ENCODE data around the gene GRK5.
"Not testable (repeated sequence)": the region's sequence is repeated elsewhere in the genome, so short reads cannot be mapped to it uniquely, and the experiment has no call there.

Gene GRK5

GRCh38 chr10:119256030-119256429 lies 48.7 kb downstream of the GRK5 start:
- POLR2A ChIA-PET, result no interaction called here
- DNase-seq (ENCODE audit: extremely low spot score), result no peak
- CTCF ChIA-PET, result no interaction called here
- TF ChIP-seq SUZ12 (IDR thresholded peaks at IDR 0.05) (no peak), L3MBTL2 (conservative IDR thresholded peaks at IDR 0.05) (no peak), NFRKB (IDR thresholded peaks at IDR 0.05) (no peak), TARDBP (IDR thresholded peaks at IDR 0.05) (no peak), FOXK2 (IDR thresholded peaks at IDR 0.05) (no peak), ZNF384 (IDR thresholded peaks at IDR 0.05) (no peak), SP1 (IDR thresholded peaks at IDR 0.05) (no peak), HDGF (IDR thresholded peaks at IDR 0.05; ENCODE audit: borderline replicate concordance) (no peak)

- no peak for DNase-seq (ENCODE audit: extremely low spot score)
- ChIA-PET CTCF (no interaction called here), POLR2A (no interaction called here)
- TF ChIP-seq ZNF384 (IDR thresholded peaks at IDR 0.05), result no peak
- no peak for TF ChIP-seq TARDBP (IDR thresholded peaks at IDR 0.05)
- no peak for TF ChIP-seq FOXA1 (IDR thresholded peaks at IDR 0.05)
- no peak for TF ChIP-seq BHLHE40 (IDR thresholded peaks at IDR 0.05; ENCODE audit: borderline replicate concordance)
- TF ChIP-seq NFRKB (IDR thresholded peaks at IDR 0.05), result no peak
- TF ChIP-seq ARNT (IDR thresholded peaks at IDR 0.05), result no peak
- no peak for TF ChIP-seq PKNOX1 (IDR thresholded peaks at IDR 0.05)
- no peak for TF ChIP-seq FOXM1 (IDR thresholded peaks at IDR 0.05; ENCODE audit: borderline replicate concordance)
- no peak for TF ChIP-seq FOXK2 (IDR thresholded peaks at IDR 0.05)
- TF ChIP-seq SP1 (IDR thresholded peaks at IDR 0.05), result no peak
- no peak for TF ChIP-seq LEF1 (IDR thresholded peaks at IDR 0.05; ENCODE audit: borderline replicate concordance)
- no peak for TF ChIP-seq ELF4 (IDR thresholded peaks at IDR 0.05)
- no peak for TF ChIP-seq SUZ12 (IDR thresholded peaks at IDR 0.05)
Observed at GRCh38 chr10:119256897-119257296, 49.5 kb downstream of the GRK5 start.

GRCh38 chr10:119257899-119258419 lies 50.6 kb downstream of the GRK5 start:
- no peak for DNase-seq (ENCODE audit: extremely low spot score)
- POLR2A ChIA-PET, result no interaction called here
- no peak for TF ChIP-seq LEF1 (IDR thresholded peaks at IDR 0.05; ENCODE audit: borderline replicate concordance)
- TF ChIP-seq FOXA1 (IDR thresholded peaks at IDR 0.05), result no peak
- no peak for TF ChIP-seq SUZ12 (IDR thresholded peaks at IDR 0.05)
- TF ChIP-seq TARDBP (IDR thresholded peaks at IDR 0.05), result no peak
- CTCF ChIA-PET, result interaction anchor here (0.6 kb wide), 1 partner anchor 59 kb away, joined by 3 read pairs; no protein-coding TSS in a partner anchor

GRCh38 chr10:119259345-119259744 lies 52.0 kb downstream of the GRK5 start:
- ChIA-PET POLR2A (interaction anchor here (0.9 kb wide), 1 partner anchor 12 kb away, joined by 3 read pairs; no protein-coding TSS in a partner anchor), CTCF (no interaction called here)
- TF ChIP-seq FOXM1 (IDR thresholded peaks at IDR 0.05; ENCODE audit: borderline replicate concordance), result no peak
- TF ChIP-seq PKNOX1 (IDR thresholded peaks at IDR 0.05), result no peak
- TF ChIP-seq FOXK2 (IDR thresholded peaks at IDR 0.05), result no peak
- no peak for TF ChIP-seq SP1 (IDR thresholded peaks at IDR 0.05)
- TF ChIP-seq ELF4 (IDR thresholded peaks at IDR 0.05), result no peak
- no peak for DNase-seq (ENCODE audit: extremely low spot score)

GRCh38 chr10:119261016-119261415 lies 53.6 kb downstream of the GRK5 start:
- DNase-seq (ENCODE audit: extremely low spot score); CTCF ChIA-PET; POLR2A ChIA-PET: not testable (repeated sequence)

GRCh38 chr10:119263951-119264617 lies 56.7 kb downstream of the GRK5 start:
- DNase-seq (ENCODE audit: extremely low spot score), result no peak
- POLR2A ChIA-PET, result no interaction called here
- TF ChIP-seq TARDBP (IDR thresholded peaks at IDR 0.05), result no peak
- no peak for TF ChIP-seq HDGF (IDR thresholded peaks at IDR 0.05; ENCODE audit: borderline replicate concordance)
- TF ChIP-seq CTBP1 (IDR thresholded peaks at IDR 0.05; ENCODE audit: borderline replicate concordance), result no peak
- no peak for TF ChIP-seq LEF1 (IDR thresholded peaks at IDR 0.05; ENCODE audit: borderline replicate concordance)
- TF ChIP-seq FOXK2 (IDR thresholded peaks at IDR 0.05), result no peak
- TF ChIP-seq NFRKB (IDR thresholded peaks at IDR 0.05), result no peak
- TF ChIP-seq L3MBTL2 (conservative IDR thresholded peaks at IDR 0.05), result no peak
- no peak for TF ChIP-seq ZNF384 (IDR thresholded peaks at IDR 0.05)
- TF ChIP-seq FOXM1 (IDR thresholded peaks at IDR 0.05; ENCODE audit: borderline replicate concordance), result no peak
- no peak for TF ChIP-seq SUZ12 (IDR thresholded peaks at IDR 0.05)
- no peak for TF ChIP-seq BHLHE40 (IDR thresholded peaks at IDR 0.05; ENCODE audit: borderline replicate concordance)
- no peak for TF ChIP-seq SP1 (IDR thresholded peaks at IDR 0.05)
- TF ChIP-seq ELF4 (IDR thresholded peaks at IDR 0.05), result no peak
- no peak for TF ChIP-seq ARNT (IDR thresholded peaks at IDR 0.05)
- CTCF ChIA-PET, result no interaction called here

- POLR2A ChIA-PET, result no interaction called here
- TF ChIP-seq PKNOX1 (IDR thresholded peaks at IDR 0.05) (no peak), BHLHE40 (IDR thresholded peaks at IDR 0.05; ENCODE audit: borderline replicate concordance) (no peak), FOXK2 (IDR thresholded peaks at IDR 0.05) (no peak), ELF4 (IDR thresholded peaks at IDR 0.05) (no peak), ZNF384 (IDR thresholded peaks at IDR 0.05) (no peak), NFRKB (IDR thresholded peaks at IDR 0.05) (no peak), CTBP1 (IDR thresholded peaks at IDR 0.05; ENCODE audit: borderline replicate concordance) (no peak)
- CTCF ChIA-PET, result no interaction called here
- no peak for DNase-seq (ENCODE audit: extremely low spot score)
Observed at GRCh38 chr10:119265691-119266090, 58.3 kb downstream of the GRK5 start.

Data from HEK293T (cell line).